H9 (cell line): Measurements from ENCODE around the gene LEPROT. TPM values are rescaled to one million over a fixed set of nuclear protein-coding genes. Genes with fewer than 3 reads are reported as not detected.

Experiments
- DNase-seq: peaks from one replicate; pipeline ENCODE4 v3.0.0-alpha.2; 2017
- H2AFZ ChIP-seq: one replicate; pipeline ENCODE4 v1.6.1; 2013; ENCODE audit warnings: mild to moderate bottlenecking, low read length, control low read depth, moderate library complexity
- H2AK5ac ChIP-seq: 2 replicates; pipeline ENCODE4 v1.6.1; 2013; ENCODE audit warnings: low read length, control low read depth, mixed read lengths; ENCODE audit not compliant: insufficient read length
- H2BK120ac ChIP-seq: one replicate; pipeline ENCODE4 v1.6.1; 2013; ENCODE audit warnings: low read depth, mild to moderate bottlenecking, low read length, control low read depth, inconsistent platforms; ENCODE audit not compliant: poor library complexity, severe bottlenecking
- H2BK12ac ChIP-seq: 2 replicates; pipeline ENCODE4 v1.6.1; 2013; ENCODE audit warnings: low read length, control low read depth, mixed read lengths, low read depth; ENCODE audit not compliant: insufficient read length
- H2BK15ac ChIP-seq: 2 replicates; pipeline ENCODE4 v1.6.1; 2013; ENCODE audit warnings: low read depth, low read length, control low read depth
- H2BK20ac ChIP-seq: one replicate; pipeline ENCODE4 v1.6.1; 2013; ENCODE audit warnings: low read depth, mild to moderate bottlenecking, low read length, control low read depth, inconsistent platforms; ENCODE audit not compliant: poor library complexity, severe bottlenecking
- H2BK5ac ChIP-seq: 2 replicates; pipeline ENCODE4 v1.6.1; 2013; ENCODE audit warnings: low read length, control low read depth, mixed read lengths; ENCODE audit not compliant: insufficient read length
- H3K14ac ChIP-seq: 2 replicates; pipeline ENCODE4 v1.6.1; 2013; ENCODE audit warnings: low read length, control low read depth; ENCODE audit not compliant: insufficient read depth
- H3K18ac ChIP-seq: 2 replicates; pipeline ENCODE4 v1.6.1; 2013; ENCODE audit warnings: low read depth, mild to moderate bottlenecking, mixed read lengths, low read length, control low read depth; ENCODE audit not compliant: insufficient read length
- H3K23ac ChIP-seq: 2 replicates; pipeline ENCODE4 v1.6.1; 2013; ENCODE audit warnings: low read length, control low read depth, mixed read lengths, low read depth; ENCODE audit not compliant: insufficient read length
- H3K23me2 ChIP-seq: 2 replicates; pipeline ENCODE4 v1.6.1; 2013; ENCODE audit warnings: low read depth, mild to moderate bottlenecking, mixed read lengths, low read length, control low read depth; ENCODE audit not compliant: insufficient read length, poor library complexity, severe bottlenecking
- H3K27ac ChIP-seq: 2 replicates; pipeline ENCODE4 v1.5.1; 2013; ENCODE audit warnings: low read length, control low read depth, mixed read lengths, low read depth; ENCODE audit not compliant: insufficient read length
- H3K27me3 ChIP-seq: 2 replicates; pipeline ENCODE4 v1.6.1; 2013; ENCODE audit warnings: low read length, control low read depth, inconsistent platforms; ENCODE audit not compliant: insufficient read depth
- H3K4ac ChIP-seq: 2 replicates; pipeline ENCODE4 v1.6.1; 2013; ENCODE audit warnings: low read depth, mild to moderate bottlenecking, control low read depth, inconsistent platforms, low read length, moderate library complexity
- H3K4me1 ChIP-seq: 2 replicates; pipeline ENCODE4 v1.6.1; 2013; ENCODE audit warnings: low read length, control low read depth, inconsistent platforms; ENCODE audit not compliant: insufficient read depth
- H3K4me2 ChIP-seq: 2 replicates; pipeline ENCODE4 v1.6.1; 2013; ENCODE audit warnings: low read length, control low read depth, mixed read lengths; ENCODE audit not compliant: insufficient read length, insufficient read depth
- H3K56ac ChIP-seq: 2 replicates; pipeline ENCODE4 v1.6.1; 2013; ENCODE audit warnings: low read depth, mild to moderate bottlenecking, mixed read lengths, low read length, control low read depth; ENCODE audit not compliant: insufficient read length
- H3K79me1 ChIP-seq: 2 replicates; pipeline ENCODE4 v1.6.1; 2013; ENCODE audit warnings: low read depth, mild to moderate bottlenecking, moderate library complexity, low read length, control low read depth, inconsistent platforms; ENCODE audit not compliant: insufficient read depth, poor library complexity, severe bottlenecking
- H3K79me2 ChIP-seq: 2 replicates; pipeline ENCODE4 v1.6.1; 2013; ENCODE audit warnings: low read length, control low read depth, inconsistent platforms; ENCODE audit not compliant: insufficient read depth
- H3K9ac ChIP-seq: 2 replicates; pipeline ENCODE4 v1.6.1; 2013; ENCODE audit warnings: low read length, control low read depth, mixed read lengths; ENCODE audit not compliant: insufficient read length; ENCODE audit errors: extremely low read depth
- H3K9me3 ChIP-seq: one replicate; pipeline ENCODE4 v1.6.1; 2013; ENCODE audit warnings: low read depth, low read length, inconsistent platforms; ENCODE audit not compliant: control insufficient read depth
- H3T11ph ChIP-seq: one replicate; pipeline ENCODE4 v1.6.1; 2013; ENCODE audit warnings: mild to moderate bottlenecking, low read length, control low read depth, inconsistent platforms
- H4K20me1 ChIP-seq: one replicate; pipeline ENCODE4 v1.6.1; 2013; ENCODE audit not compliant: control insufficient read depth, insufficient read length, insufficient read depth
- H4K5ac ChIP-seq: 2 replicates; pipeline ENCODE4 v1.6.1; 2013; ENCODE audit warnings: low read depth, mild to moderate bottlenecking, mixed read lengths, low read length, control low read depth; ENCODE audit not compliant: insufficient read length
- H4K8ac ChIP-seq: replicated peaks from 2 replicates; pipeline ENCODE4 v1.6.1; 2013; ENCODE audit warnings: low read length, control low read depth, mixed read lengths, low read depth; ENCODE audit not compliant: insufficient read length
- H4K91ac ChIP-seq: 2 replicates; pipeline ENCODE4 v1.6.1; 2013; ENCODE audit warnings: low read depth, mild to moderate bottlenecking, moderate library complexity, mixed read lengths, low read length, control low read depth; ENCODE audit not compliant: insufficient read length
- H3K27ac Mint-ChIP-seq, 3 experiments: 2 replicates in 2 of 3; 3 replicates in 1 of 3; pipeline ENCODE4 v1.8.0; 2020 to 2021; ENCODE audit warnings: mixed read lengths in 3 of 3, mild to moderate bottlenecking in 1 of 3, moderate library complexity in 1 of 3
- H3K27me3 Mint-ChIP-seq: 2 replicates; pipeline ENCODE4 v1.8.0; 2021; ENCODE audit warnings: low read depth, mild to moderate bottlenecking, moderate library complexity, mixed read lengths
- H3K36me3 Mint-ChIP-seq, 3 experiments: 2 replicates in 2 of 3; 3 replicates in 1 of 3; pipeline ENCODE4 v1.8.0; 2020 to 2021; ENCODE audit warnings: low read depth in 3 of 3, mixed read lengths in 3 of 3; ENCODE audit not compliant: insufficient read depth in 1 of 3
- H3K4me1 Mint-ChIP-seq, 2 experiments: 2 replicates each; pipeline ENCODE4 v1.8.0; 2020; ENCODE audit warnings: mixed read lengths in 2 of 2
- H3K4me3 Mint-ChIP-seq, 2 experiments: 2 replicates in 1 of 2; 3 replicates in 1 of 2; pipeline ENCODE4 v1.8.0; 2020 to 2021; ENCODE audit warnings: mild to moderate bottlenecking in 2 of 2, mixed read lengths in 2 of 2, moderate library complexity in 1 of 2
- H3K9me3 Mint-ChIP-seq, 2 experiments: 2 replicates in 1 of 2; 3 replicates in 1 of 2; pipeline ENCODE4 v1.8.0; 2020; ENCODE audit warnings: mild to moderate bottlenecking in 2 of 2, mixed read lengths in 2 of 2, moderate library complexity in 1 of 2
- WGBS: extraction: QIAGEN DNeasy Blood & Tissue Kit; methylation state at CpG from one replicate; pipeline ENCODE4 v1.1.7; 2013; ENCODE audit warnings: missing lambda C conversion rate, low lambda C conversion rate, mixed read lengths; ENCODE audit not compliant: insufficient read length; ENCODE audit errors: extremely low coverage; 5-methylcytosine and 5-hydroxymethylcytosine counted together
- total RNA-seq: library from RNA; stranded (reverse); gene quantifications from 2 replicates; pipeline ENCODE4 v1.2.1, GENCODE V29; 2021
- TF ChIP-seq, protein P1 (sequence below): fragments of 200-600 bp; sonication (generic); conservative IDR thresholded peaks from 3 replicates; pipeline ENCODE4 v1.8.0; 2021; ENCODE audit warnings: antibody characterized with exemption, mild to moderate bottlenecking

Gene LEPROT
- total RNA-seq, 1 experiment from 2014 or later: 32.6 TPM

DNA sequence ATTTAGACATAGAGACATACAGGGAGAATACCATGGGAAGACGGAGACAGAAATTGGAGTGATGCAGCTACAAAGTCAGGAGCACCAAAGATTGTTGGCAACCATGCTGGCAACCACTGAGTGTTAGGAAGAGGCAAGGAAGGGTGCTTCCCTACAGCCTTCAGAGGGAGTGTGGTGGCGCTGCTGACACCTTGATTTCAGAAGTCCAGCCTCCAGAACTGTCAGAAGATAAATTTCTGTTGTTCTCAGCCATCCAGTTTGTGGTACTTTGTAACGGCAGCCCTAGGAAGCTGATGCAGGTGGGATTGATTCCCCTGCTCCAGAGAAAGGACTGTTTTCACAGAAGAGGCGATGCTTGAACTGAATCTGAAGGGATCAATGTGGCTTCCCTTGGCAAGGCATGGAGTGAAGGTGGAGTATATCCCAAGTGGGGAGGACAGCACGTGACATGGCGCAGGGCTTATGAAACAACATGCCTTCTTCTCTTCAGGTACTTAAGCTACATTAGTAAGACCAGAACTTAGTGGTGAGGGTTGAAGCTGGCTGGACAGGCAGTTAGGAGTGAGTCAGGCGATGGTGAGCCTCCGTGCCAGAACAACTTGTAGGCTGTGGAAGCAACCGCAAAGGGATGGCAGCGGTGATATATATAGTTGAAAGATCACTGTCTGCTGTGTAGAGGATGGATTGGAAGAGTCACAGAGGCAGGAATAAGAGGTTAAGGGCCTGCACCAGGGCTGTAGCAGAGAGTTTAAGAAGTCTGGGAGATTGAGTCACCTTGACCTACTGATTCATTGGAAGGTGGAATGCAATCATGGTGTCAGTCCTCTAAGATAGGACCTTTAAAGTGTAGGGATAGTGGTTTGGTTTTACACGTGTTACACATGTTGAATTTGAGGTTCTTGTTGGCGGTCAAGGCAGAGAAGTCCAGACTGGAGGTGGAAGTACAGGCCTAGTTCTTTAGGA, 2.1 kb downstream of the LEPROT start:
- no peak overlapping the region for H3K27ac ChIP-seq
- no peak overlapping the region for H3K4me3 Mint-ChIP-seq
- H3K27ac Mint-ChIP-seq: no peak overlapping the region
- no peaks in the 10 kb centered on the region for H4K20me1 ChIP-seq
- H3K36me3 Mint-ChIP-seq: peaks cover 9 to 35% (median 14%) of the 10 kb centered on the region in 3 experiments; a peak in 6 of 7 replicates
- peaks cover 10% of the 10 kb centered on the region; the same call in 1 of the 2 replicates for H3K79me2 ChIP-seq
- peaks cover 7% of the 10 kb centered on the region; the same call in 1 of the 2 replicates for H3K4me1 ChIP-seq
- H3K23ac ChIP-seq: no peak overlapping the region
- H2BK12ac ChIP-seq: no peak overlapping the region
- TF ChIP-seq, protein P1, sequence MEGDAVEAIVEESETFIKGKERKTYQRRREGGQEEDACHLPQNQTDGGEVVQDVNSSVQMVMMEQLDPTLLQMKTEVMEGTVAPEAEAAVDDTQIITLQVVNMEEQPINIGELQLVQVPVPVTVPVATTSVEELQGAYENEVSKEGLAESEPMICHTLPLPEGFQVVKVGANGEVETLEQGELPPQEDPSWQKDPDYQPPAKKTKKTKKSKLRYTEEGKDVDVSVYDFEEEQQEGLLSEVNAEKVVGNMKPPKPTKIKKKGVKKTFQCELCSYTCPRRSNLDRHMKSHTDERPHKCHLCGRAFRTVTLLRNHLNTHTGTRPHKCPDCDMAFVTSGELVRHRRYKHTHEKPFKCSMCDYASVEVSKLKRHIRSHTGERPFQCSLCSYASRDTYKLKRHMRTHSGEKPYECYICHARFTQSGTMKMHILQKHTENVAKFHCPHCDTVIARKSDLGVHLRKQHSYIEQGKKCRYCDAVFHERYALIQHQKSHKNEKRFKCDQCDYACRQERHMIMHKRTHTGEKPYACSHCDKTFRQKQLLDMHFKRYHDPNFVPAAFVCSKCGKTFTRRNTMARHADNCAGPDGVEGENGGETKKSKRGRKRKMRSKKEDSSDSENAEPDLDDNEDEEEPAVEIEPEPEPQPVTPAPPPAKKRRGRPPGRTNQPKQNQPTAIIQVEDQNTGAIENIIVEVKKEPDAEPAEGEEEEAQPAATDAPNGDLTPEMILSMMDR: no peak
- no peaks in the 10 kb centered on the region; a peak in 1 of 5 replicates for H3K9me3 Mint-ChIP-seq
- H3K56ac ChIP-seq: no peak overlapping the region
- no peak overlapping the region for H4K8ac ChIP-seq
- no CpG with 5 or more reads among the region's 12 CpGs for WGBS
- no peak overlapping the region for H2BK15ac ChIP-seq
- peaks cover 9% of the 10 kb centered on the region for H3K23me2 ChIP-seq
- H3K14ac ChIP-seq: no peak overlapping the region
- H3K27me3 ChIP-seq: no peaks in the 10 kb centered on the region
- no peak for DNase-seq
- H3K4me2 ChIP-seq: no peak overlapping the region
- H3K9me3 ChIP-seq: no peaks in the 10 kb centered on the region
- H2BK120ac ChIP-seq: no peak overlapping the region
- peaks cover 4% of the 10 kb centered on the region for H3K79me1 ChIP-seq
- H4K91ac ChIP-seq: no peak overlapping the region
- no peak overlapping the region for H2AK5ac ChIP-seq
- H2AFZ ChIP-seq: no peak overlapping the region
- H2BK5ac ChIP-seq: no peak overlapping the region
- no peaks in the 10 kb centered on the region for H3K27me3 Mint-ChIP-seq
- no peak overlapping the region for H3K4ac ChIP-seq
- H3K9ac ChIP-seq: no peak overlapping the region
- no peak overlapping the region for H4K5ac ChIP-seq
- peaks cover 32 to 48% of the 10 kb centered on the region in 2 experiments for H3K4me1 Mint-ChIP-seq
- no peak overlapping the region for H2BK20ac ChIP-seq
- no peak overlapping the region for H3K18ac ChIP-seq
- no peak overlapping the region for H3T11ph ChIP-seq
